ENCODE data around the gene TP53BP2. TPM values are rescaled to one million over a fixed set of nuclear protein-coding genes. Genes with fewer than 3 reads are reported as not detected.

Gene TP53BP2
- total RNA-seq, 1 experiment from 2014 or later, result 114 TPM

DNA sequence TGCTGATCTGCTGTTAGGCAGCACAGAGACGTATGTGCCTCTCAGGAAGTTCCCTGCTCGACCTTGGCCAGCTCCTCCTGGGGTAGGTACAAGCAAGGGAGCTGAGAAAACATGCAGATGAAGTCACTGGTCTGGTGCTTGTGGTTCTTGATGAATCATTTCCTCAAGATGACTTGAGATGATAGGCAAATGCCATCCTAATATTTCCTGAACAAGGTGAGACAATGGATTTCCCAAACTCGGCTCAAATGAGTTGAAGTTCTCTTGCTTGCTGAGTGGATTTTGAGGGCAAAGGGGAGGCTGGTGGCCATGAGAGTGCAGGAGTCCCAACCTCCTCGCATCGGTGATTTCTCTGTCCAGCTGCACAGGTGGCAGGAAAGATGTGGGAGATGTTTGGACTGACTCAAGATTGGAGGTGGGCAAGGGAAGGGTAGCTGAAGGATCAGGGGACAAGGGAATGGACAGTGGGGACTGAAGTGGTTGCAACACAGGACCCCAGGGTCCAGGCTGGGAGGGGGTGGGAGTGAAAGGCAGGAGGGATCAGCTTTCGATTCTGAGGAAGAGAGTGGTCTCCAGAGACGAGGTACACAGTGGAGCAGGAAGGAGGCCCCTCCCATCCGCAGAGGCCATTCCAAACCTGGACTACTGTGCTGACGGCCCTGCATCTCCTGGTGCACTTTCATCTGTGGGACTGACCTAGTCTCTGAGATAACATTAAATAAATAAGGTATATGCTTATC is 69.5 kb downstream of the TP53BP2 start:
- in situ Hi-C loops (cut with HindIII; ENCODE audit: low sequenced_read_pairs), result no loop called here
- no peak for DNase-seq (ENCODE audit: low spot score)

DNA sequence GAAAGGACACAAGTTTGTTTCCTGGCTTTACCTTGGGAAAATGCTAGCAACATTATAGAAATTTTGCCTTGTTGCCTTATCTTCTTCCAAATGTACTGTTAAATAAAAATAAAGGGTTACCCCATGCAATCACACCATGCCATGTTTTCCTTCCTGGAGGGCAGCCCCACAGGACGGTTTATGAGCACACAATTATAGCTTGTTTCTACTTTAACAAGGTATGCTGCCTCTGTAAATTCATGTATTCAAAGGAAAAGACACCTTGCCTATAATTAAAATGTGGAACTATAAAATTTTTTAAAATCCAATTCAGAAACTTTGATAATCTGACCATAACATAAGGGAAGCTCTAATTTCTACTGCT is 70.1 kb downstream of the TP53BP2 start:
- in situ Hi-C loops (cut with HindIII; ENCODE audit: low sequenced_read_pairs), result no loop called here
- DNase-seq (ENCODE audit: low spot score), result no peak

DNA sequence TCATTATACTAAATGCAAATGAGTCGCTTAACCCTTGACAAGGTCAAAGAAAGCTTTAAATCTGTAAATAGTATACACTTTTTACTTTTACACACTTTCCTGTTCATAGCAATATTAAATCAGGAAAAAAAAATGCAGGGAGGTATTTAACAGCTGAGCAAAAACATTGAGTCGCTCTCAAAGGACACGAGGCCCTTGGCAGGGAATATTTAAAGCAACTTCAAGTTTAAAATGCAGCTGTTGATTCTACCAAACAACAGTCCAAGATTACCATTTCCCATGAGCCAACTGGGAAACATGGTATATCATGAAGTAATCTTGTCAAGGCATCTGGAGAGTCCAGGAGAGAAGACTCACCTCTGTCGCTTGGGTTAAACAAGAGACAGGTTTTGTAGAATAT is 70.7 kb downstream of the TP53BP2 start:
- no peak for DNase-seq (ENCODE audit: low spot score)
- in situ Hi-C loops (cut with HindIII; ENCODE audit: low sequenced_read_pairs), result no loop called here

DNA sequence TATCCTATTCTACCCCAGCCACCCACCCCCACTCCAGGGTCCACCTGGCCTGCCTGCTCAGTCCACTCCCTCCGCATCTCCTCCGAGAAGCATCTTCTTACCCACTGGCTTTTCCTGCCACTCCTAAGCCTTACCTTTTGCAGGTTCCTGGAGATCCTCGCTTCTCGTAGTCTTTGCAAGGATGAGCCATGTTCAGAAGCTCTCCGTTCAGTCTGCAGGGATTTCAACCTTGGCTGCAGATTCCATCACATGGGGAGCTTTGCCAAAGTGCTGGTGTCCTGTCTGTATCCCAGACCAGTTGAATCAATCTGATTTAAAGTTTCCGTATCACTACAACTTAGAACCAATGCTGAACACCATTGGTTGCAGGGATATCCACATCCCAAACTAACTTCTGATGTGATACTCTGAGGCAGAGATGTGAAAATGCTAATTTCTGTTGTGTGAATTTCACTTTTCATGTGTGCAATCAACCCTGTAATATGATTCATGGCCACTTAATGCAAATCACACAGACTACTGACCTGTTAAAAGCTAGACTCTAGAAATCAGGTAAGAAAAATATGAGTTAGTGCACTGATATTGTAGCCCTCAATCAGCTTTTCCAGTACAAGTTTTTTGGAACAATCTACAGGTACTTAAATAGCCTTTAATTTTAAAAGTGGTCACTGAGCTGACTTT is 71.5 kb downstream of the TP53BP2 start:
- in situ Hi-C loops (cut with HindIII; ENCODE audit: low sequenced_read_pairs), result no loop called here
- no peak for DNase-seq (ENCODE audit: low spot score)

- in situ Hi-C loops (cut with HindIII; ENCODE audit: low sequenced_read_pairs), result no loop called here
- no peak for DNase-seq (ENCODE audit: low spot score)
These were observed 73.0 kb downstream of the TP53BP2 start for GRCh38 chr1:223772771-223773160.

DNA sequence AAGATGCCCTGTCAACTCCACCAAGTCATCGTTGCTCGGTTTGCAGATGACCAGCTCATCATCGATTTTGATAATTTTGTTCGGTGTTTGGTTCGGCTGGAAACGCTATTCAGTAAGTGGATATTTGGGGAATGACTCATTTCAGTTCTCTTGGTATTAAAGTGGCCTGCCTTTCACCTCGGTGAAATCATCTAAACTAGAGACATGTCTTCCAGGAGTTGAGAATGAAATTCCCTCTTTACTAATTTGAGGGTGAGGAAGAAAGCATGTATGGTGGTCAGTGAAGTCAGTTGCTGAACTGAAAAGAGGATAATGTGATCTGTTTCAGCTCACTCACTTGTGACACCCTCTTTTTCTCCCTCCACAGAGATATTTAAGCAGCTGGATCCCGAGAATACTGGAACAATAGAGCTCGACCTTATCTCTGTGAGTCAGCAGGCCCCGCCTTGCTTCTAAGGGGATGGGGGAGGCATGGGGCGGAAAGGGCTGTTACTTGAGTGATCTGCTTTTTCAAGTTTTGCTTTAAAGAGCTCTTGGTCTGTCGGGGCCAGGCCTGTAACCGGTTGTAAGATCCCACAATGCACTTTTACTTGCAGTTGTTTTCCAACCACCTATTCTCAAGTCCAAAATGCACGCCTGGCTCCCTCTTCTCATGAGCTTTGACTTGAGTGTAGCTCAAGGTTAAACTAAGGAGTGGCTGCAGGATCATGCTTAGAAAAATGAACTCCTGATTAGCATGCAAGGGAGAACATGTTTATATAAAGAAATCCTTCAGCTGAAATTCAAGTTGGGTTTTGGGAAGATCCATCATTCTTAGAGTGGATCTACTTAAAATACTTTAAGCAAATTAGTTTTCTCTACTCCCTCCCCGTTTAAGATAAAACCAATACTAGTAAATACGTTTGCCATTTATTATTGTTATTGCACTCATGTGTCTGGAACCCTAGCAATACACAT is 73.7 kb downstream of the TP53BP2 start:
- in situ Hi-C loops (cut with HindIII; ENCODE audit: low sequenced_read_pairs), result no loop called here
- DNase-seq (ENCODE audit: low spot score), result no peak

- DNase-seq (ENCODE audit: low spot score), result no peak
- in situ Hi-C loops (cut with HindIII; ENCODE audit: low sequenced_read_pairs), result no loop called here
These were observed 74.3 kb downstream of the TP53BP2 start for GRCh38 chr1:223771469-223771813.

DNA sequence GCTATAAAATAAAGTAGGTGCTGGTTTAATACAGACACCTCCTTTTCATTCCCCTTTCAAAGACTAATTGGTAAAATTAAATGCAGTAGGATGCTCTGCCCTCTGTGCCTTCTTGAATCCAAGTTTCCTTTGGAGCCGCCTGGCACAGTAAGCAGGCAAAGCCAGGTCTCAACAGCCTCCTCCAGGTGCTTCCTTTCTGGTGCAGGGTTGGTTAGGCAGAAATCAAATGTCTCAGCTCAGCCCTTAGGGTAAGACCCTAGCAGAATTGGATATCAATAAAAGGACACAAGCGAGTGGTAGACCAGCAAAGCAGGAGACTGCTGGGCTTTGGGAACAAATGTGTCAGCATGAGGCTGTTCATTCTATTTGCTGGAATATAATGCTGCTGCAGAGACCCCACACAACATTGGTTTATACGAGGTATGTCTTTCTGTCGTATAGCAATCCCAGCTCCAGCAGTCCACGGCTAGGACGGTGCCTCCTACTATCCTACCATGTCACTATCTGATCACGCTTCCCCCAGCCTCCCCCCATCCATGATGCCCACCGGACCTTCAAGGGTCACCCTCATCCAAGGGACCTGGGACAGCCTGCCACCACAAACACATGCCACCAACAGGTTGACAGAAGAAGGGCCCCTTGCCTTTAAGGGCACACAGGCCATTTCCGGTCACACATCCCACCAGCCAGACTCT is 75.0 kb downstream of the TP53BP2 start:
- DNase-seq (ENCODE audit: low spot score), result no peak
- in situ Hi-C loops (cut with HindIII; ENCODE audit: low sequenced_read_pairs), result no loop called here

- in situ Hi-C loops (cut with HindIII; ENCODE audit: low sequenced_read_pairs), result no loop called here
- DNase-seq (ENCODE audit: low spot score), result no peak
These were observed 79.9 kb downstream of the TP53BP2 start for GRCh38 chr1:223765719-223766340.

DNA sequence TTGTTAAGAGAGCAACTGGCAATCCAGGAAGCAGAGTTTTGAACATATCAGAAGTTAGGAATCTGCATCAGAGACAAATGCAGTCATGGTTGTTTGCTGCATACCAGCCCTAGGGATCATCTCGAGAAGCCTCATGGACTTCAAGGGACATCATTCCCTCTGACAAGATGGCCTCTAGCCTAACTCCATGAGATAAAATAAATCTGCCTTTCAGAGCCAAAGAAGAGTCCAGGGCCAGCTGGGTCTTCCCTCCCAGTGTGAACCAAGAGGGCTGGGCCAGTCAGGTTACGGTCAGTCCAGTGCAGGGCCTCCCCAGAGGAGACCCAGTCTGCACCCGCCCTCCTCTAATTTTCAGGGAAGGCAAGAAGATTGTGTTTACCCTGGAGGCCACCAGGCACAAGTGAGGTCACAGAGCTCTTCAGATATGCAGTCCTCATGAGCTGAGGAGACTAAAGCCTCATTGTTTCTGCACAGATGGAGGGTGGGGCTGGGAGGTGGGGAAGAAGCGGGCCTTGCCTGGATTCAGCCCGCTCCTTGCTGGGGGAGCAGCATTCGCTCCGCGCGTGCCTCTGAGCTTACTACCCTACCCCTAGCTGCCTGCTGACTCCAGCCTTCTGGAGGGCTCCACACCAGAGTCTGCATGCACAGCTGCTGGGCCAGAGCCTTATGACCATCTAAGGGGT is 80.6 kb downstream of the TP53BP2 start:
- DNase-seq (ENCODE audit: low spot score), result peak; percentile 29
- in situ Hi-C loops (cut with HindIII; ENCODE audit: low sequenced_read_pairs), result no loop called here

GRCh38 chr1:223763881-223764280 is 81.9 kb downstream of the TP53BP2 start:
- no peak for DNase-seq (ENCODE audit: low spot score)
- in situ Hi-C loops (cut with HindIII; ENCODE audit: low sequenced_read_pairs), result no loop called here

DNA sequence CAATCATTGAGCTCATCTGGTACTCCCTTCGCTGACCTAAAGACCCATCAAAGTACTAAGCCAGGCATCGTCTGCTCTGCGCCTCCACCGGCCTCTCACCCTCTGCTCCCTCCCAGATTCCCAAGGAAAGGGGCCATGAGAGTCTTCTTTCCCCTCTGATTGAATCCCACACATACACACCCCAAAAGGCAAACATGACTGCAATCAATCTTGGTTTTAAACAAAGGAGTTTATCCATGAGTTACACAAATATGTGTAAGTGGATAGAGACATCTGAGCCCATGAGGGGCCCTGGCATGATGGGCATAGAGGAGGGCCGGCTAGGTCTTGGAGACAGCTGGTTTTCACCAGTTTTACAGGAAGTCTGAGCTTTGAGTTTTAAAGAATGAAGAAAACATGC is 82.5 kb downstream of the TP53BP2 start:
- in situ Hi-C loops (cut with HindIII; ENCODE audit: low sequenced_read_pairs), result no loop called here
- DNase-seq (ENCODE audit: low spot score), result no peak

DNA sequence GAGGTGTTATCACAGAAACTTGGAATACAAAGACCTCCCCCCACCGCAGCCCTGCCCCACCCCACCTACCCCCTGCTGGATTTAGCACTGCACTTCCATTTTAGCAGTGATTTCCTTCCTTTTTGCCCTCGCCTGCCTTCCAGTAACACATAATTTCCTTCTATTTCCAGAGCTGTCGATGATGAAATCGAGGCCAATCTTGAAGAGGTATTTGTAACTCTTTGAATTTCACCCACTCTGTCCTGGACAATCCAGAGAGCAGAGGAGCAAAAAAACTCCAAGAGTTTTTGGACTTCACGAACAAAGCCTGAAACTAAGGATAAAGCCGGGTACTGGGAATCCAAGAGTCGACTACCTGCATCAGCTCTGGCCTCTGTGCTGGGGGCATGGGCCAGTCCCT is 84.3 kb downstream of the TP53BP2 start:
- in situ Hi-C loops (cut with HindIII; ENCODE audit: low sequenced_read_pairs), result no loop called here
- no peak for DNase-seq (ENCODE audit: low spot score)

DNA sequence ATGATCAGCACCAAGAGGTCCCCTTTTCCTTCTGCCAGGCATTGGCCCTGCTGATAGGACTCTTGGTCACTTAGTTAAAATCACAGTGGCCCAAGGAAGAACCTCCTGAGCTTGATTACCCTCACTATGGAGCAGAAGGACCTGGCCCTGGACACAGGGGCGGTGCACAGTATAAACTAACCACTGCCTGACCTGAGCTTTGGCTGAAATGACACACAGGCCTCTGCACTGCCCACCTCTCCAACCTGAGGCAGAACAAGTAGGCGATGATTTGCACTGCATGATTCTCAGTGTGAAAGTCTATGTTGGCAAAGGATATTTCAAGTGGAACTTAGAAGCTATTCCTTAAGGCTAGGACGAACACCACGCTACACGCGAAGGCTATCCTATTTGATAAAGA is 84.9 kb downstream of the TP53BP2 start:
- in situ Hi-C loops (cut with HindIII; ENCODE audit: low sequenced_read_pairs), result no loop called here
- DNase-seq (ENCODE audit: low spot score), result no peak

DNA sequence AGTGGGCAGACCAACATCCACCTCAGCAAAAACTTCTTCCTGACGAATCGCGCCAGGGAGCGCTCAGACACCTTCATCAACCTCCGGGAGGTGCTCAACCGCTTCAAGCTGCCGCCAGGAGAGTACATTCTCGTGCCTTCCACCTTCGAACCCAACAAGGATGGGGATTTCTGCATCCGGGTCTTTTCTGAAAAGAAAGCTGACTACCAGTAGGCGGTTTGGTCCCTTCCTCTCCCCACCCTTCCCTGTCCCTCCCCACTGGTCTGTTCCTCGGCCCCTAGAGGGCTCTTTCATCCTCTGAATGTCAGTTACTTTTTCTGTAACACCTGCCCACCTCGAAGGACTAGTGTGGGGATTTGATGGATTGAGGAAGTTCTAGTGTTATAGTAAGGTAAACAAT is 86.5 kb downstream of the TP53BP2 start:
- in situ Hi-C loops (cut with HindIII; ENCODE audit: low sequenced_read_pairs), result no loop called here
- DNase-seq (ENCODE audit: low spot score), result no peak

DNA sequence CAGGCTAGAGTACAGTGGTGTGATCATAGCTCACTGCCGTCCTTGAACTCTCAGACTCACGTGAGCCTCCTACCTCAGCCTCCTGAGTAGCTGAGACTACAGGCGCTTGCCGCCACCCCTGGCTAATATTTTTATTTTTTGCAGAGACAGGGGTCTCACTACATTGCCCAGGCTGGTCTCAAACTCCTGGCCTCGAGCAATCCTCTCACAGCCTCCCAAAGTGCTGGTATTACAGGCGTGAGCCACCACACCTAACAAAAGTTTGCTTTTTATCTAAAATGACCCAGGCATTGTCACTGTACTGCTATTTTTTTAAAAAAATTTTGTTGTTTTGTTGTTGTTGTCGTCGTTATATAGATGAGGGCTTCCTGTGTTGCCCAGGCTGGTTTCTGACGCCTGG is 87.0 kb downstream of the TP53BP2 start:
- in situ Hi-C loops (cut with HindIII; ENCODE audit: low sequenced_read_pairs), result no loop called here
- no peak for DNase-seq (ENCODE audit: low spot score)

DNA sequence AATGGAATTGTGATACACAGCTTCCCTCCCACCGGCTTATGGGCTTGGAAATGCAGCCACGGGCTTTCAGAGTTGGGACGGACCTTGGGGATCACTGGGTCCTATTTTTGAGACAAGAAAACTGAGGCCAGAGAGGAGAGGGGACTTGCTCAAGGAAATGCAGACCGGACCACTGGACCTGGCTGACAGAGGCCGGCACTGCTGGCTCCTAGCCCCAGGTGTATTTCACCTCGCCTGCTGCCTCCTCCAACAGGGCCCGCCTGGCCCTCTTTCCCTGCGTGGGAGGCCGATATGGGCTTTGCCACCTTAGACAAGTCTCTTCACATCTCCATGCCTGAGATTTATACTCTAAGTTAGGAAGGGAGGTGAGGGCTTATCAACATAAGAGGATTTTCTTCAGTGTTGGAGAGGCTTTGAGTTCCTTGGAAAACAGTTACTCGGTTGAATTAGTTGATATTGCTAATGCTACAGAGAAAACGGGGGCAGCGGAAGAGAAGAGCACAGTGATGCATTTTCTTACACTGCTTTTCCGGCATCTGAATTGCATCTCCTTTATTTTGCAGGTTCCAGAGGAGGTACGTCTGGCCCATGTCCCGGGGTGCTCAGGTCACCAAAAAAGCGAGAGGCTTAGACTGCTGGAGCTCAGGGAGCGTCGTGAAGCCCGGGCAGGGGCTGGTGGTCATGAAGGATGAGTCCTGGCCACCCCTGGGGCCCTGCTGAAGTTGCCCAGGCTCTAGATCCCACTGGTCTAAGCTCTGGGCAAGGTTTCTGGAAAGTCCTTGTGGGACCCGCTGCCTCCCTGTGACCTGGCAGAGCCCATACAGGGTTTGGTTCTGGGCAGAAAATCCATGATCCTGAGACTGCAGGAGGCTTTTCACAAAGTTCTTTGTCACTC is 88.7 kb downstream of the TP53BP2 start:
- DNase-seq (ENCODE audit: low spot score), result no peak
- in situ Hi-C loops (cut with HindIII; ENCODE audit: low sequenced_read_pairs), result no loop called here
